Measurements from ENCODE around the gene DDX25. TPM values are rescaled to one million over a fixed set of nuclear protein-coding genes. Genes with fewer than 3 reads are reported as not detected.

The DDX25 gene
- total RNA-seq, 1 donor from 2014 or later = not detected

DNA sequence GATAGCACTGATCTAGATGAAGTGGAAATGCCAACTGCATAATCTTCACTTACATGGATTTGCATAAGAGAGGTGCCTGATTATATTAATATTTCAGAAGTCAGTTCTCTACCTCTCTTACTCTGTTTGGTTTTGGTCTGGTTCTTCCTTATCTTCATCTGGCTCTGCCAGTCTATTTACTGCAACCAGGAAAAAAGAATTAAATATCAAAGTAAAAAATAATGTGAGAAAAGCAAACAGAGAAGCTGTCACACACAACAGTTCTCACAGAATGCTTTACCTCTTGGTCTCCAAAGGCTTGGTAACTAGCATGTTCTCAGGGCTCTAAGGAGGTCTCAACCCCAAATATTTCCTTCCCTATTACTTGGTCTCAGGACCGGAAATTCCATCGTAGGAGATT is 48.3 kb downstream of the DDX25 start:
- H3K4me1 Mint-ChIP-seq (ENCODE audit: low read depth) = peaks cover 2% of the 10 kb centered on the region
- no peak overlapping the region for H3K27ac Mint-ChIP-seq
- no peaks in the 10 kb centered on the region for H3K27me3 Mint-ChIP-seq (ENCODE audit: insufficient read depth)

GRCh38 chr11:125952973-125953372 is 48.7 kb downstream of the DDX25 start:
- DNase-seq (ENCODE audit: low spot score) = no peak
- H3K27me3 Mint-ChIP-seq (ENCODE audit: insufficient read depth) = no peaks in the 10 kb centered on the region
- H3K9me3 Mint-ChIP-seq = no peaks in the 10 kb centered on the region
- H3K36me3 Mint-ChIP-seq (ENCODE audit: low read depth) = no peaks in the 10 kb centered on the region
- intact Hi-C loops (cut with micrococcal nuclease) = no loop called here
- no peak overlapping the region for H3K4me3 Mint-ChIP-seq
- H3K27ac Mint-ChIP-seq = no peak overlapping the region
- H3K4me1 Mint-ChIP-seq (ENCODE audit: low read depth) = peaks cover 6% of the 10 kb centered on the region

More for the DNA sequence above, 48.3 kb downstream of the DDX25 start:
- Mint-ChIP-seq H3K4me3 (no peak overlapping the region), H3K36me3 (ENCODE audit: low read depth) (no peaks in the 10 kb centered on the region), H3K9me3 (no peaks in the 10 kb centered on the region)
- no peak for DNase-seq (ENCODE audit: low spot score)
- intact Hi-C loops (cut with micrococcal nuclease) = no loop called here

- no peaks in the 10 kb centered on the region for H3K36me3 Mint-ChIP-seq (ENCODE audit: low read depth)
- intact Hi-C loops (cut with micrococcal nuclease) = no loop called here
- no peaks in the 10 kb centered on the region for H3K9me3 Mint-ChIP-seq
- no peak for DNase-seq (ENCODE audit: low spot score)
- no peaks in the 10 kb centered on the region for H3K27me3 Mint-ChIP-seq (ENCODE audit: insufficient read depth)
- no peak overlapping the region for H3K4me3 Mint-ChIP-seq
- H3K4me1 Mint-ChIP-seq (ENCODE audit: low read depth) = peaks cover 7% of the 10 kb centered on the region
- H3K27ac Mint-ChIP-seq = no peak overlapping the region
Observed at GRCh38 chr11:125953401-125953935, 49.2 kb downstream of the DDX25 start.

DNA sequence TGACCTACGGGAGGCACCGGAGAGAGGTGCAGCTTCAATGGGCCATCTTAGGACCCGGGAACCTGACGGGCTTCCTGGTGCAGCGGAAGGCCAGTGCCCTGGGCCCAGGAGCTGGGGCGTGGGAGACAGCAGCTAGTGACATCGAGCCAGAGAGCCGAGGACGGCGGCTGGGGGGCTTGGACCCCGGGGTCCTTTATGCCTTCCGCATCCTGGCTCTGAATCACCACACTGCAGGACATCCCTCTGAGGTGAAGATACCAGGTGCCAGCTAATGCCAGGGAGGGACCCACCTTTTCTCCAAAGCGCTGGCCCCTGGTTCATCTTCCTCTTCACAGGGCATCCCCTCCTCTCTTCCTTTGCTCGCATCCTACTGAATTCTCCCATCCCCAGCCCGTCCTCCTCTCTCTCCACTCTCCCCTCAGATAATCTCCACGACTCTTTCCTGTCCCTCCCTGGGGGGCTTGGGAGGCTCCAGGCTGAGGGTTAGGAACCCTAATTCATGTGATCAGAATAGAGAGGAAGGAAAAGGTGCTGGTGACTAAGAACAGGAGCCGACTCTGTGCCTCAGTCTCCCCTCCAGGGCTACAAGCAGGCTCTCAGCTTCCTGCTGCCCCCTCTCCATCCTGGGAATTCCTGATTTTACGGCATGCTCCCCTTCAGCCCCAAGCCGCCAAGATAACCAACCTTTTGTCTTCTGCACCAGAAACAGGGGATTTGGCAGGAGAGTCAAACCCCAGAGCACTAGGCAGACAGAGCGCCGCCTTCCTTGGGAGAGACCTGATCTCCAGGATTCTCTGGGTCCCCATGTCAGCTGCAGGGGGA is 50.0 kb downstream of the DDX25 start:
- Mint-ChIP-seq H3K27me3 (ENCODE audit: insufficient read depth) (no peaks in the 10 kb centered on the region), H3K4me3 (no peak overlapping the region), H3K36me3 (ENCODE audit: low read depth) (no peaks in the 10 kb centered on the region), H3K27ac (no peak overlapping the region), H3K4me1 (ENCODE audit: low read depth) (peaks cover 7% of the 10 kb centered on the region), H3K9me3 (no peaks in the 10 kb centered on the region)
- DNase-seq (ENCODE audit: low spot score) = no peak
- intact Hi-C loops (cut with micrococcal nuclease) = no loop called here

- Mint-ChIP-seq H3K27me3 (ENCODE audit: insufficient read depth) (no peaks in the 10 kb centered on the region), H3K4me3 (no peak overlapping the region), H3K4me1 (ENCODE audit: low read depth) (peaks cover 7% of the 10 kb centered on the region)
Observed at GRCh38 chr11:125954945-125955640, 50.8 kb downstream of the DDX25 start.

DNA sequence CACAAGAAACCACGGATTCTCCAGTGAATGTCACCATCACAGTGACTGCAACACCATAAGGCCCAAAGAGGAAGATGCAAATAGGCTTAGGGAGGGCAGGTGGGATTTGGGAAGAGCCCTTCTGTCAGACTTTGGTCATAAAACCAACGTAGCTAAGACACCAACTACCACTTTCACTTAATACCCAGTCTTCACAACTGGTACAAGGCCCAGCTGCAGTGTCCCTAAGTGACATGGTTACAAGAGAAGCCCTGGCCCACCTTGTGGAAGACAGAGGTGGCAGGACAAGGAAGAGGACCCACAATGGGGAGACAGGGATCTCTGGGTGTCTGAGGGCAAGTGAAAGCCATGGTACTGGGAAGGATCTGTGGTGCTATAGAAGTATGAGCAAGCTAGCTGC is 51.5 kb downstream of the DDX25 start:
- no peaks in the 10 kb centered on the region for H3K9me3 Mint-ChIP-seq
- intact Hi-C loops (cut with micrococcal nuclease) = no loop called here
- peaks cover 7% of the 10 kb centered on the region for H3K4me1 Mint-ChIP-seq (ENCODE audit: low read depth)
- H3K4me3 Mint-ChIP-seq = no peak overlapping the region
- no peaks in the 10 kb centered on the region for H3K36me3 Mint-ChIP-seq (ENCODE audit: low read depth)
- H3K27ac Mint-ChIP-seq = no peak overlapping the region
- DNase-seq (ENCODE audit: low spot score) = no peak
- H3K27me3 Mint-ChIP-seq (ENCODE audit: insufficient read depth) = no peaks in the 10 kb centered on the region

More at GRCh38 chr11:125954945-125955640, 50.8 kb downstream of the DDX25 start:
- intact Hi-C loops (cut with micrococcal nuclease) = no loop called here
- DNase-seq (ENCODE audit: low spot score) = no peak
- Mint-ChIP-seq H3K9me3 (no peaks in the 10 kb centered on the region), H3K27ac (no peak overlapping the region), H3K36me3 (ENCODE audit: low read depth) (no peaks in the 10 kb centered on the region)

DNA sequence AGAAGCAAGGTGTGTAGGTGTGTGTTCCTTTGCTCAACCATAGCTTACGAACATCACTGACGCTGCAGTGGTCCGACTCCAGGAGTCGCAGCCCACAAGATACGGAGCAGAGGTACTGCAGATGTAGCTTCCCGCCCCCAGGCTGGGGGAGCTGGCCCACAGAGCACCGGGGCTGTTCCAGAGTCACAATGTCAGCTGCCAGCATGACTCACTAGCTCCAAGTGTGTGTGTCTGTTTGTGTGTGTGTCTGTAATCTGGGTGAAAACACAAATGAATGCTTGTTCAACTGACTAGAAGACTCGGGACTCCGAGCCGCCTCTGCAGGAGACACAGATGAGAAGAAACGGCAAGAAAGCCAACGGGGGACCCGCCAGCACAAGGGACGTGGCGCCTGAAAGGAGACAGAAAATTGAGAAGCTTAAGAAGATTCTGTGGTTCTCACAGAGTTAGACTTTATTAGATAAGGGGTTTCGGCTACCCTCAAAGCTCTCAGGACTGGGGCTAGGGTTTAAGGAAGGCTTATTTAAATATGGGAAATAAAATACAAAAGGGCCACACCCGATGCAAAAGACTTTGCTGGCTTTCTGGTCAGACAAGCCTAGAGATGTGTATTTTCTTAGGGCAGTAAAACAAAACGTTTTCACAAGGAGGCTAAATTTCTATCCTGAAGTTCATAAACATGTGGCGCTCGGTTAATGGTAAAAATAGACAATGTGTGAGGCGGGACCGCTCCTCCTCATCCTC is 52.3 kb downstream of the DDX25 start:
- DNase-seq (ENCODE audit: low spot score) = no peak
- Mint-ChIP-seq H3K27ac (no peak overlapping the region), H3K9me3 (no peaks in the 10 kb centered on the region), H3K36me3 (ENCODE audit: low read depth) (no peaks in the 10 kb centered on the region), H3K4me3 (no peak overlapping the region), H3K27me3 (ENCODE audit: insufficient read depth) (no peaks in the 10 kb centered on the region), H3K4me1 (ENCODE audit: low read depth) (peaks cover 7% of the 10 kb centered on the region)
- intact Hi-C loops (cut with micrococcal nuclease) = no loop called here

- DNase-seq (ENCODE audit: low spot score) = no peak
- intact Hi-C loops (cut with micrococcal nuclease) = no loop called here
- H3K4me3 Mint-ChIP-seq = peak overlapping the region; percentile 48
- no peaks in the 10 kb centered on the region for H3K9me3 Mint-ChIP-seq
- H3K27ac Mint-ChIP-seq = no peak overlapping the region
- H3K36me3 Mint-ChIP-seq (ENCODE audit: low read depth) = no peaks in the 10 kb centered on the region
- H3K27me3 Mint-ChIP-seq (ENCODE audit: insufficient read depth) = peaks cover 2% of the 10 kb centered on the region
- H3K4me1 Mint-ChIP-seq (ENCODE audit: low read depth) = peaks cover 7% of the 10 kb centered on the region
Observed at GRCh38 chr11:125957618-125958332, 53.5 kb downstream of the DDX25 start.

GRCh38 chr11:125958872-125959400 is 54.6 kb downstream of the DDX25 start:
- peaks cover 7% of the 10 kb centered on the region for H3K4me1 Mint-ChIP-seq (ENCODE audit: low read depth)
- no peaks in the 10 kb centered on the region for H3K9me3 Mint-ChIP-seq
- no peak overlapping the region for H3K4me3 Mint-ChIP-seq
- H3K36me3 Mint-ChIP-seq (ENCODE audit: low read depth) = no peaks in the 10 kb centered on the region
- DNase-seq (ENCODE audit: low spot score) = no peak
- no peak overlapping the region for H3K27ac Mint-ChIP-seq
- peaks cover 2% of the 10 kb centered on the region for H3K27me3 Mint-ChIP-seq (ENCODE audit: insufficient read depth)
- intact Hi-C loops (cut with micrococcal nuclease) = no loop called here

GRCh38 chr11:125959511-125959910 is 55.2 kb downstream of the DDX25 start:
- Mint-ChIP-seq H3K27ac (no peak overlapping the region), H3K4me1 (ENCODE audit: low read depth) (peaks cover 7% of the 10 kb centered on the region), H3K4me3 (no peak overlapping the region), H3K27me3 (ENCODE audit: insufficient read depth) (peaks cover 2% of the 10 kb centered on the region), H3K36me3 (ENCODE audit: low read depth) (no peaks in the 10 kb centered on the region), H3K9me3 (no peaks in the 10 kb centered on the region)
- DNase-seq (ENCODE audit: low spot score) = no peak
- intact Hi-C loops (cut with micrococcal nuclease) = no loop called here

GRCh38 chr11:125959931-125960330 is 55.6 kb downstream of the DDX25 start:
- H3K4me3 Mint-ChIP-seq = no peak overlapping the region
- H3K36me3 Mint-ChIP-seq (ENCODE audit: low read depth) = no peaks in the 10 kb centered on the region
- H3K27ac Mint-ChIP-seq = no peak overlapping the region
- H3K27me3 Mint-ChIP-seq (ENCODE audit: insufficient read depth) = peaks cover 2% of the 10 kb centered on the region
- H3K4me1 Mint-ChIP-seq (ENCODE audit: low read depth) = peaks cover 7% of the 10 kb centered on the region
- intact Hi-C loops (cut with micrococcal nuclease) = no loop called here
- no peak for DNase-seq (ENCODE audit: low spot score)
- no peaks in the 10 kb centered on the region for H3K9me3 Mint-ChIP-seq

- intact Hi-C loops (cut with micrococcal nuclease) = no loop called here
- H3K27ac Mint-ChIP-seq = no peak overlapping the region
- H3K4me1 Mint-ChIP-seq (ENCODE audit: low read depth) = peaks cover 7% of the 10 kb centered on the region
Observed at GRCh38 chr11:125960771-125961170, 56.5 kb downstream of the DDX25 start.

More at GRCh38 chr11:125960771-125961170, 56.5 kb downstream of the DDX25 start:
- Mint-ChIP-seq H3K36me3 (ENCODE audit: low read depth) (no peaks in the 10 kb centered on the region), H3K27me3 (ENCODE audit: insufficient read depth) (peaks cover 4% of the 10 kb centered on the region), H3K4me3 (no peak overlapping the region), H3K9me3 (no peaks in the 10 kb centered on the region)
- no peak for DNase-seq (ENCODE audit: low spot score)
